Ovary (tissue), 3 donors: Measurements from ENCODE around the gene TSSK6.

Experiments
- CTCF ChIP-seq, 3 donors: fragments of 450-650 bp in 2 of 3; fragments of 200-600 bp in 1 of 3; IDR thresholded peaks; one replicate each; pipeline versions ENCODE4 v1.5.1 to v1.8.0; 2016 to 2022; ENCODE audit warnings: antibody characterized with exemption in 3 of 3, mild to moderate bottlenecking in 1 of 3
- EP300 ChIP-seq: sonication (generic); formaldehyde crosslinking; IDR thresholded peaks from one replicate; pipeline ENCODE4 v1.6.1; 2017; ENCODE audit warnings: antibody characterized with exemption
- donor health status: DM: no; HTN: no; CAD: no.

DNA sequence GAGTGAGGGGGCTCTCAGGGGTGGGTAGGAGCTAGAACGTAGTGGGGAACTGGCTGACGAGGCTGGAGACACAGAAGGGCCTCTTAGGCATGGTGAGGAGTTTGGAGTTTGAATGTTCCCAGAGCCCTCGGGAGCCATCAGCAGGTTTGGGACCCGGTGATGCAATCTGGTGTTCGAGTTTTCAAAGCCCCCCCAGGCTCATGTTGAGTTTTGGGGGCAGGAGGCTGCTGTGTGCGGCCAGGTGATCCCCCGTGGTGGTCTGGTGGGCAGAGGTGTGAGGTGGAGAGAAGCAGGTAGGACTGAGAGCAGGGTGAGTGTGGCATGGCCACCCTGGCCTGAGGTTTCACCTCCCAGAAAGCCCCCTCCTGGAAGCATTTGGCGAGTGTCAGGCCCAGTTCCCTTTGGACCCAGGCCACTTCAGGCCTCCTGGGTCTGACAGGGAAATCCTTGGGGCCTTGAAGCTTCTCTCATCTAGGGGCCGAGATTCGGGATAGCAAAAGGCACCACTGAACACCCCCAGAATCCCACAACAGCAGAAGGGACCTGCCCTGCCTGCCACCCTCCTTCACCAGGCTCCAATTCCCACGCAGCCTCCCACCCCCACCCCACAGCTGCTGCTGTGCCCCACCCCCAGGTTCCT, 14.6 kb upstream of the TSSK6 start:
- TF ChIP-seq CTCF (IDR thresholded peaks at IDR 0.05): no peak
- TF ChIP-seq EP300: no peak
